GM23338 (cell line): Measurements from ENCODE around the gene ADAT3. TPM values are rescaled to one million over a fixed set of nuclear protein-coding genes. Genes with fewer than 3 reads are reported as not detected.

Experiments
- ATAC-seq: fragments of 200-7000 bp; cut with Tn5 transposase; 3 replicates; pipeline ENCODE4 v1.9.1; 2020
- DNase-seq: peaks from one replicate; pipeline ENCODE4 v3.0.0-alpha.2; 2015; ENCODE audit warnings: low spot score
- H2AFZ ChIP-seq: fragments of 200-600 bp; sonication (generic); 2 replicates; pipeline ENCODE4 v1.8.0; 2016; ENCODE audit warnings: antibody characterized with exemption, mild to moderate bottlenecking, moderate library complexity
- H3F3A ChIP-seq: fragments of 200-600 bp; sonication (generic); replicated peaks from 2 replicates; pipeline ENCODE4 v1.8.0; 2017; ENCODE audit warnings: antibody characterized with exemption, mixed run types, low read depth
- H3K27ac ChIP-seq: fragments of 200-600 bp; sonication (generic); 2 replicates; pipeline ENCODE4 v1.6.1; 2016; ENCODE audit warnings: low read depth
- H3K27me3 ChIP-seq: fragments of 200-600 bp; sonication (generic); 2 replicates; pipeline ENCODE4 v1.8.0; 2016; ENCODE audit warnings: mild to moderate bottlenecking, mixed run types, moderate library complexity; ENCODE audit not compliant: insufficient read depth
- H3K36me3 ChIP-seq: fragments of 200-600 bp; sonication (generic); 2 replicates; pipeline ENCODE4 v1.8.0; 2016; ENCODE audit warnings: mild to moderate bottlenecking; ENCODE audit not compliant: insufficient read depth
- H3K4me1 ChIP-seq: fragments of 200-600 bp; sonication (generic); 2 replicates; pipeline ENCODE4 v1.8.0; 2016; ENCODE audit warnings: mild to moderate bottlenecking, moderate library complexity; ENCODE audit not compliant: insufficient read depth
- H3K4me2 ChIP-seq: fragments of 200-600 bp; sonication (generic); 2 replicates; pipeline ENCODE4 v1.7.1; 2017; ENCODE audit warnings: mixed run types
- H3K4me3 ChIP-seq: fragments of 200-600 bp; sonication (generic); 2 replicates; pipeline ENCODE4 v1.6.1; 2016; ENCODE audit warnings: mixed run types
- H3K79me2 ChIP-seq: fragments of 200-600 bp; sonication (generic); replicated peaks from 2 replicates; pipeline ENCODE4 v1.8.0; 2017; ENCODE audit warnings: mild to moderate bottlenecking; ENCODE audit not compliant: insufficient read depth
- H3K9me2 ChIP-seq: fragments of 200-600 bp; sonication (generic); 2 replicates; pipeline ENCODE4 v1.8.0; 2017; ENCODE audit not compliant: insufficient read depth
- H4K20me1 ChIP-seq: fragments of 200-600 bp; sonication (generic); replicated peaks from 2 replicates; pipeline ENCODE4 v1.8.0; 2017; ENCODE audit warnings: mild to moderate bottlenecking; ENCODE audit not compliant: insufficient read depth
- H3K27ac Mint-ChIP-seq: 2 replicates; pipeline ENCODE4 v1.8.0; 2020; ENCODE audit warnings: inconsistent platforms, mild to moderate bottlenecking, moderate library complexity, mixed read lengths
- H3K27me3 Mint-ChIP-seq: 3 replicates; pipeline ENCODE4 v1.8.0; 2022; ENCODE audit warnings: low read depth, mild to moderate bottlenecking, moderate library complexity, mixed read lengths, inconsistent platforms; ENCODE audit not compliant: insufficient read depth, poor library complexity
- H3K36me3 Mint-ChIP-seq: 3 replicates; pipeline ENCODE4 v1.8.0; 2021; ENCODE audit warnings: low read depth, mild to moderate bottlenecking, inconsistent platforms, moderate library complexity, mixed read lengths
- H3K4me1 Mint-ChIP-seq: 3 replicates; pipeline ENCODE4 v1.8.0; 2020; ENCODE audit warnings: mild to moderate bottlenecking, inconsistent platforms, mixed read lengths
- H3K4me3 Mint-ChIP-seq: 3 replicates; pipeline ENCODE4 v1.8.0; 2021; ENCODE audit warnings: moderate library complexity, mild to moderate bottlenecking, inconsistent platforms, mixed read lengths
- H3K9me3 Mint-ChIP-seq: 3 replicates; pipeline ENCODE4 v1.8.0; 2020; ENCODE audit warnings: moderate library complexity, mild to moderate bottlenecking, inconsistent platforms, mixed read lengths
- CREB1 ChIP-seq: fragments of 250-450 bp; sonication (Bioruptor Pico); IDR thresholded peaks from 2 replicates; pipeline ENCODE4 v1.5.0; 2020; ENCODE audit warnings: low read depth, mild to moderate bottlenecking, moderate library complexity
- CTCF ChIP-seq, 2 experiments: fragments of 200-600 bp in 1 of 2; sonication (generic) in 1 of 2; conservative IDR thresholded peaks; 2 replicates each; pipeline versions ENCODE4 v1.5.1 to v1.6.1; 2016 to 2017; ENCODE audit warnings: antibody characterized with exemption in 2 of 2, low read depth in 2 of 2, mild to moderate bottlenecking in 2 of 2, moderate library complexity in 1 of 2
- EZH2 ChIP-seq: fragments of 200-600 bp; sonication (generic); IDR thresholded peaks from one replicate; pipeline ENCODE4 v1.8.0; 2017; ENCODE audit warnings: antibody characterized with exemption, mild to moderate bottlenecking, low read depth; ENCODE audit not compliant: unreplicated experiment
- EZH2phosphoT487 ChIP-seq: fragments of 200-600 bp; sonication (generic); IDR thresholded peaks from one replicate; pipeline ENCODE4 v1.8.1; 2018; ENCODE audit warnings: antibody characterized with exemption; ENCODE audit not compliant: unreplicated experiment
- JUNB ChIP-seq: IDR thresholded peaks from one replicate; pipeline ENCODE4 v1.6.1; 2016; ENCODE audit warnings: antibody characterized with exemption; ENCODE audit not compliant: unreplicated experiment
- NANOG ChIP-seq: IDR thresholded peaks from 2 replicates; pipeline ENCODE4 v1.6.1; 2016; ENCODE audit warnings: antibody characterized with exemption, borderline replicate concordance
- POLR2AphosphoS5 ChIP-seq: IDR thresholded peaks from 2 replicates; pipeline ENCODE4 v1.6.1; 2016; ENCODE audit warnings: antibody characterized with exemption, low read depth
- REST ChIP-seq: IDR thresholded peaks from one replicate; pipeline ENCODE4 v1.6.1; 2018; ENCODE audit warnings: antibody characterized with exemption; ENCODE audit not compliant: unreplicated experiment
- STAT1 ChIP-seq: IDR thresholded peaks from one replicate; pipeline ENCODE4 v1.6.1; 2016; ENCODE audit warnings: antibody characterized with exemption; ENCODE audit not compliant: unreplicated experiment
- ZNF114 ChIP-seq: fragments of 250-450 bp; sonication (Bioruptor Pico); IDR thresholded peaks from 2 replicates; pipeline ENCODE4 v1.5.0; 2020; ENCODE audit warnings: mild to moderate bottlenecking, moderate library complexity
- ZNF331 ChIP-seq: fragments of 250-450 bp; sonication (Bioruptor Pico); IDR thresholded peaks from 2 replicates; pipeline ENCODE4 v1.5.0; 2020; ENCODE audit warnings: low read depth, mild to moderate bottlenecking, moderate library complexity
- polyA plus RNA-seq: library from polyadenylated mRNA; unstranded; fragments of >200 nt; fragmentation: Nextera tagmentation; extraction: Ambion mirVana; gene quantifications from 2 replicates; pipeline ENCODE4 v1.2.1, GENCODE V29; 2016
- total RNA-seq: library from RNA; depleted of rRNA; stranded (reverse); fragments of >200 nt; shearing (Covaris generic); gene quantifications from 2 replicates; pipeline ENCODE4 v1.2.3, GENCODE V29; 2014
- TF ChIP-seq, protein P1 (sequence below): IDR thresholded peaks from 2 replicates; pipeline ENCODE4 v1.6.1; 2016; ENCODE audit warnings: antibody characterized with exemption
- TF ChIP-seq, protein P2 (sequence below): fragments of 250-450 bp; sonication (Bioruptor Pico); IDR thresholded peaks from 2 replicates; pipeline ENCODE4 v1.5.0; 2020; ENCODE audit warnings: mild to moderate bottlenecking, moderate library complexity

ADAT3 gene
- total and polyA plus RNA-seq, 2 experiments from 2014 or later = 7.9 to 12.4 TPM

GRCh38 chr19:1911995-1912394, 6.8 kb downstream of the ADAT3 start:
- H3K79me2 ChIP-seq = peaks cover 62% of the 10 kb centered on the region
- H3K4me3 Mint-ChIP-seq = no peak overlapping the region
- TF ChIP-seq REST (no peak), CREB1 (CRISPR knock-in tag) (no peak), EZH2 (no peak), NANOG (no peak), CTCF (conservative IDR thresholded peaks at IDR 0.05; ENCODE audit: low read depth in 2 of 2) (no peak), STAT1 (no peak), JUNB (no peak), ZNF114 (no peak), ZNF331 (CRISPR knock-in tag) (no peak), EZH2phosphoT487 (no peak), POLR2AphosphoS5 (no peak)
- TF ChIP-seq, protein P1, sequence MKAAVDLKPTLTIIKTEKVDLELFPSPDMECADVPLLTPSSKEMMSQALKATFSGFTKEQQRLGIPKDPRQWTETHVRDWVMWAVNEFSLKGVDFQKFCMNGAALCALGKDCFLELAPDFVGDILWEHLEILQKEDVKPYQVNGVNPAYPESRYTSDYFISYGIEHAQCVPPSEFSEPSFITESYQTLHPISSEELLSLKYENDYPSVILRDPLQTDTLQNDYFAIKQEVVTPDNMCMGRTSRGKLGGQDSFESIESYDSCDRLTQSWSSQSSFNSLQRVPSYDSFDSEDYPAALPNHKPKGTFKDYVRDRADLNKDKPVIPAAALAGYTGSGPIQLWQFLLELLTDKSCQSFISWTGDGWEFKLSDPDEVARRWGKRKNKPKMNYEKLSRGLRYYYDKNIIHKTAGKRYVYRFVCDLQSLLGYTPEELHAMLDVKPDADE = no peak
- TF ChIP-seq, protein P2, sequence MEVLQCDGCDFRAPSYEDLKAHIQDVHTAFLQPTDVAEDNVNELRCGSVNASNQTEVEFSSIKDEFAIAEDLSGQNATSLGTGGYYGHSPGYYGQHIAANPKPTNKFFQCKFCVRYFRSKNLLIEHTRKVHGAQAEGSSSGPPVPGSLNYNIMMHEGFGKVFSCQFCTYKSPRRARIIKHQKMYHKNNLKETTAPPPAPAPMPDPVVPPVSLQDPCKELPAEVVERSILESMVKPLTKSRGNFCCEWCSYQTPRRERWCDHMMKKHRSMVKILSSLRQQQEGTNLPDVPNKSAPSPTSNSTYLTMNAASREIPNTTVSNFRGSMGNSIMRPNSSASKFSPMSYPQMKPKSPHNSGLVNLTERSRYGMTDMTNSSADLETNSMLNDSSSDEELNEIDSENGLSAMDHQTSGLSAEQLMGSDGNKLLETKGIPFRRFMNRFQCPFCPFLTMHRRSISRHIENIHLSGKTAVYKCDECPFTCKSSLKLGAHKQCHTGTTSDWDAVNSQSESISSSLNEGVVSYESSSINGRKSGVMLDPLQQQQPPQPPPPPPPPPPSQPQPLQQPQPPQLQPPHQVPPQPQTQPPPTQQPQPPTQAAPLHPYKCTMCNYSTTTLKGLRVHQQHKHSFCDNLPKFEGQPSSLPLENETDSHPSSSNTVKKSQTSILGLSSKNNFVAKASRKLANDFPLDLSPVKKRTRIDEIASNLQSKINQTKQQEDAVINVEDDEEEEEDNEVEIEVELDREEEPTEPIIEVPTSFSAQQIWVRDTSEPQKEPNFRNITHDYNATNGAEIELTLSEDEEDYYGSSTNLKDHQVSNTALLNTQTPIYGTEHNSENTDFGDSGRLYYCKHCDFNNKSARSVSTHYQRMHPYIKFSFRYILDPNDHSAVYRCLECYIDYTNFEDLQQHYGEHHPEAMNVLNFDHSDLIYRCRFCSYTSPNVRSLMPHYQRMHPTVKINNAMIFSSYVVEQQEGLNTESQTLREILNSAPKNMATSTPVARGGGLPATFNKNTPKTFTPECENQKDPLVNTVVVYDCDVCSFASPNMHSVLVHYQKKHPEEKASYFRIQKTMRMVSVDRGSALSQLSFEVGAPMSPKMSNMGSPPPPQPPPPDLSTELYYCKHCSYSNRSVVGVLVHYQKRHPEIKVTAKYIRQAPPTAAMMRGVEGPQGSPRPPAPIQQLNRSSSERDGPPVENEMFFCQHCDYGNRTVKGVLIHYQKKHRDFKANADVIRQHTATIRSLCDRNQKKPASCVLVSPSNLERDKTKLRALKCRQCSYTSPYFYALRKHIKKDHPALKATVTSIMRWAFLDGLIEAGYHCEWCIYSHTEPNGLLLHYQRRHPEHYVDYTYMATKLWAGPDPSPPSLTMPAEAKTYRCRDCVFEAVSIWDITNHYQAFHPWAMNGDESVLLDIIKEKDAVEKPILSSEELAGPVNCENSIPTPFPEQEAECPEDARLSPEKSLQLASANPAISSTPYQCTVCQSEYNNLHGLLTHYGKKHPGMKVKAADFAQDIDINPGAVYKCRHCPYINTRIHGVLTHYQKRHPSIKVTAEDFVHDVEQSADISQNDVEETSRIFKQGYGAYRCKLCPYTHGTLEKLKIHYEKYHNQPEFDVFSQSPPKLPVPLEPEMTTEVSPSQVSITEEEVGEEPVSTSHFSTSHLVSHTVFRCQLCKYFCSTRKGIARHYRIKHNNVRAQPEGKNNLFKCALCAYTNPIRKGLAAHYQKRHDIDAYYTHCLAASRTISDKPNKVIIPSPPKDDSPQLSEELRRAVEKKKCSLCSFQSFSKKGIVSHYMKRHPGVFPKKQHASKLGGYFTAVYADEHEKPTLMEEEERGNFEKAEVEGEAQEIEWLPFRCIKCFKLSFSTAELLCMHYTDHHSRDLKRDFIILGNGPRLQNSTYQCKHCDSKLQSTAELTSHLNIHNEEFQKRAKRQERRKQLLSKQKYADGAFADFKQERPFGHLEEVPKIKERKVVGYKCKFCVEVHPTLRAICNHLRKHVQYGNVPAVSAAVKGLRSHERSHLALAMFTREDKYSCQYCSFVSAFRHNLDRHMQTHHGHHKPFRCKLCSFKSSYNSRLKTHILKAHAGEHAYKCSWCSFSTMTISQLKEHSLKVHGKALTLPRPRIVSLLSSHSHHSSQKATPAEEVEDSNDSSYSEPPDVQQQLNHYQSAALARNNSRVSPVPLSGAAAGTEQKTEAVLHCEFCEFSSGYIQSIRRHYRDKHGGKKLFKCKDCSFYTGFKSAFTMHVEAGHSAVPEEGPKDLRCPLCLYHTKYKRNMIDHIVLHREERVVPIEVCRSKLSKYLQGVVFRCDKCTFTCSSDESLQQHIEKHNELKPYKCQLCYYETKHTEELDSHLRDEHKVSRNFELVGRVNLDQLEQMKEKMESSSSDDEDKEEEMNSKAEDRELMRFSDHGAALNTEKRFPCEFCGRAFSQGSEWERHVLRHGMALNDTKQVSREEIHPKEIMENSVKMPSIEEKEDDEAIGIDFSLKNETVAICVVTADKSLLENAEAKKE (CRISPR knock-in tag) = no peak
- no peak overlapping the region for H3K4me2 ChIP-seq
- no peak overlapping the region for H3K27ac Mint-ChIP-seq
- H3K4me3 ChIP-seq = no peak overlapping the region
- DNase-seq (peak; percentile 41), ATAC-seq (no peak; the same call in 2 of the 3 replicates)
- H4K20me1 ChIP-seq = peaks cover 4% of the 10 kb centered on the region
- H3K9me2 ChIP-seq = no peaks in the 10 kb centered on the region
- H3K36me3 ChIP-seq = no peaks in the 10 kb centered on the region
- no peaks in the 10 kb centered on the region for H3K27me3 ChIP-seq
- H3F3A ChIP-seq = no peaks in the 10 kb centered on the region
- H3K4me1 ChIP-seq = no peaks in the 10 kb centered on the region
- no peak overlapping the region for H3K27ac ChIP-seq
- peaks cover 19% of the 10 kb centered on the region for H3K36me3 Mint-ChIP-seq
- H3K27me3 Mint-ChIP-seq = peaks cover 6% of the 10 kb centered on the region
- 0 out of 3 replicates have a peak, but pooled peaks cover 2% of the 10 kb centered on the region for H3K4me1 Mint-ChIP-seq
- H2AFZ ChIP-seq = no peak overlapping the region
- no peaks in the 10 kb centered on the region for H3K9me3 Mint-ChIP-seq
